HG03060 (cell line): ENCODE measurements around the gene TBC1D28.
A peak's percentile ranks its signal among the peaks of the same experiment; 100 is the strongest.
"Not testable (repeated sequence)": the region's sequence is repeated elsewhere in the genome, so short reads cannot be mapped to it uniquely, and the experiment has no call there.

ENCODE experiments used
- ATAC-seq: cut with Tn5 transposase; IDR thresholded peaks from one replicate; pipeline ENCODE4 v1.9.1; 2021; ENCODE audit warnings: low read depth, moderate number of reproducible peaks; ENCODE audit not compliant: unreplicated experiment

Gene TBC1D28

GRCh38 chr17:18644291-18644690, at the start of gene TBC1D28:
TBC1D28 (minus strand) TSS chr17:18644391; CDS start chr17:18641352, 3,039 bp downstream.
- not testable (repeated sequence) for ATAC-seq

GRCh38 chr17:18682668-18683067, 38.5 kb upstream of the TBC1D28 start:
- not testable (repeated sequence) for ATAC-seq

- ATAC-seq: peak; percentile 82
Measured at GRCh38 chr17:18681767-18682571, 37.8 kb upstream of the TBC1D28 start, which contains the start of gene FOXO3B. FOXO3B (minus strand) TSS chr17:18682314; CDS start chr17:18681651, 663 bp downstream.

DNA sequence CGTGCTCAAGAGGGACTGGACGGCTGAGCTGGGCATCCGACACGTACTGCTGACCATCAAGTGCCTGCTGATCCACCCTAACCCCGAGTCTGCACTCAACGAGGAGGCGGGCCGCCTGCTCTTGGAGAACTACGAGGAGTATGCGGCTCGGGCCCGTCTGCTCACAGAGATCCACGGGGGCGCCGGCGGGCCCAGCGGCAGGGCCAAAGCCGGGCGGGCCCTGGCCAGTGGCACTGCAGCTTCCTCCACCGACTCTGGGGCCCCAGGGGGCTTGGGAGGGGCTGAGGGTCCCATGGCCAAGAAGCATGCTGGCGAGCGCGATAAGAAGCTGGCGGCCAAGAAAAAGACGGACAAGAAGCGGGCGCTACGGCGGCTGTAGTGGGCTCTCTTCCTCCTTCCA, 33.2 kb upstream of the TBC1D28 start:
- not testable (repeated sequence) for ATAC-seq

DNA sequence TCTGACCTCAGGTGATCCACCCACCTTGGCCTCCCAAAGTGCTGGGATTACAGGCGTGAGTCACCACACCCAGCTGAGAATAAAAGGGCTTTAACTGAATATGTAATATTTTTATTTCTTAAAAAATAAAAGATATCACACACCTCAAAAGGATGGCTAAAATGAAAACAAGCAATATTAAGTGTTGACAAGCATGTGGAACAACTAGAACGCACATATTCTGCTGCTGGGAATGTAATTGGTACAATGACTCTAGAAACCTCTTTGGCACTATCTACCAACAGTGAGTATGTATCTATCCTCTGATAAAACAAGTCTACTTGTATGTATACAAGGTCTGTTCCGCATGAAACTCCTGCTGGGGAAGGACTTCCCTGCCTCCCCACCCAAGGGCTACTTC, 32.7 kb upstream of the TBC1D28 start:
- not testable (repeated sequence) for ATAC-seq

DNA sequence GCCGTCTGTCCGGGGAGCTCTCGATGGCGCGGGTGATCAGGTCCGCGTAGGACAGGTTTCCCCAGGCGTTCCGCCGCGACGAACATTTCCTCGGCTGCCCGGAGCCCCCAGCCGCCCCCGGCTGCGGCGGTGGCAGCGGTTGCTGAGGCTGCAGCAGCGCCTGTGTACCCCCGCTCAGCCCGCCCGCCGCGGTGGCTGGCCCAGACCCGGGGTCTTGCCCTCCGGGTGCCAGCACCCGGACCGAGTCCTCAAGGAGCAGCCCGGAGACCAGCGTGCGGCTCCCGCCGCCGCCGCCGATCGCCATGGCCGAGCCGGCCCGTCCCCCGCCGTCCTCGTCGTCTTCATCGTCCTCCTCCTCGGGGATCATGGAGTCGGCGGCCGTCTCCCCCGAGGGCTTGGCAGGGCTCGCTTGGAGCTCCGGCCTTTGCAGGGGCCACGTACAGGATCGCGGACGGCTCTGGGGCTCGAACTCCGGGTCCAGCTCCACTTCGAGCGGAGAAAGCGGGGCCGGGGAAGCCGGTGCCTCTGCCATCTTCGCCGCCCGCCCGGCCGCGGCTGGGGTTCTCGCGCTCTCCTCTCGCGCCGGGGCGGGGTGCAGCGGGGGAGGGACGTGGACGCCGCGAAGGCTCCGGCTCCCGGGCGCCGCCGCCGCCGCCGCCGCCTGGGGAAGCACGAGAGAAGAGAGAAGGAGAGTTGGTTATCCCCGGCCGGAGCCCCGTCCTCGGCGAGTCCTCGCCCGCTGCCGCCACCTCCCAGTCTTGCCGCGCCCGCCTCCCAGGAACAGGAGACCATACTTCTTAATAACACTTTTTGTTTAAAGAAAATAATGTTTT, 28.4 kb upstream of the TBC1D28 start:
- not testable (repeated sequence) for ATAC-seq

DNA sequence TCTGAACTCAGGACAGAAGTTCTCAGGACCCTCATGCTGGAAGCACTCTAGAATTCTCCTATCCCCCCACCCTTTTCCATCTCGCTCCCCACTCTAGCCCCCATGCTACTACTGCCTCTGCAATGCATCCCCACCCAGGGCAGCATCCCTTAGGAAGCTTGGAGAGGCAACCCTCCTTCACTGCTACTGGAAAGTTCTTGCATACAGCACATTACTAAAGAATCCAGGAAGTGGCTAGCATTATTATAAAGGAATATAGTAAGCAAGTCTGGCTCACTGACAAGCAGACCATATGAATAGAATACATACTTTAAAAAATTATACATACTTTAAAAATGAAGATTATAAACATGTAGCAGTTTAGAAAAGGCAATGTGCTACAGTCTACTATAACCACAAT, 24.4 kb upstream of the TBC1D28 start:
- not testable (repeated sequence) for ATAC-seq

GRCh38 chr17:18667535-18667934, 23.3 kb upstream of the TBC1D28 start:
- ATAC-seq: not testable (repeated sequence)

DNA sequence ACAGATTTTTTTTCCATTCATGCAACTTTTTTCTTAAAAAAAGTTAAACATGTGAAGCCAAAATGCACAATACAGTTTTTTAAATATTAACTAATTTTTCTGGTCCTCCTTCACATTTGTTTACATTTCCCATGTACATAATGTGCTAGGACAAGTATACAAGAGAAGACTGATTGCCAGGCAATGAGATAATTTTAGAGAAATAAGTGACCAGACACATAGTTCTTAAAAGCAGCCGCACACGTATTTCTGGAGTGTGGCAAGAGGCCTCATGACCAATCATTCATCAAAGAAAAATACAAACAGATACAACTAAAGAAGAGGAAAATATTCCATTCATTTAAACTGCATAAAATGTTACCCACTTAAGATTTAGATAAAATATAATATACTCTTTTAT, 22.1 kb upstream of the TBC1D28 start:
- not testable (repeated sequence) for ATAC-seq

DNA sequence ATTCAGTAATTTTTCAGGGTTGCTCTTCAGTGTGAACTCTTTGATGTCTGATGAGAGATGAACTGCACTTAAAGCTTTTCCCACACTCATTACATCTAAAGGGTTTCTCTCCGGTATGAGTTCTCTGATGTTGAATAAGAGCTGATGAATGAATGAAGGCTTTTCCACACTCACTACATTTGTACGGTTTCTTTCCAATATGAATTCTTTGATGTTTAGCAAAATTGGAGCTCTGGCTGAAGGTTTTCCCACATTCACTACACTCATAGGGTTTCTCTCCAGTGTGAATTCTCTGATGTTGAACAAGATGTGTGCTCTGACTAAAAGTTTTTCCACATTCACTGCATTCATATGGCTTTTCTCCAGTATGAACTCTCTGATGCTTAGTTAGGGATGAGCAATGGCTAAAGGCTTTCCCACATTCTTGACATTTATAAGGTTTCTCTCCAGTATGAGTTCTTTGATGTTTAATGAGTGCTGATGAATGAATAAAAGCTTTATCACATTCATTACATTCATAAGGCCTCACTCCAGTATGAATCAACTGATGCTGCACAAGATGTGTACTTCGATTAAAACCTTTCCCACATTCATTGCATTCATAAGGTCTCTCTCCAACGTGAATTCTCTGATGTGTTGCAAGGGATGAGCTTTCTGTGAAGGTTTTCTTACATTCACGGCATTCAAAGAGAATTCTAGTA, 17.9 kb upstream of the TBC1D28 start:
- not testable (repeated sequence) for ATAC-seq

GRCh38 chr17:18650094-18650493, 5.9 kb upstream of the TBC1D28 start:
- not testable (repeated sequence) for ATAC-seq

DNA sequence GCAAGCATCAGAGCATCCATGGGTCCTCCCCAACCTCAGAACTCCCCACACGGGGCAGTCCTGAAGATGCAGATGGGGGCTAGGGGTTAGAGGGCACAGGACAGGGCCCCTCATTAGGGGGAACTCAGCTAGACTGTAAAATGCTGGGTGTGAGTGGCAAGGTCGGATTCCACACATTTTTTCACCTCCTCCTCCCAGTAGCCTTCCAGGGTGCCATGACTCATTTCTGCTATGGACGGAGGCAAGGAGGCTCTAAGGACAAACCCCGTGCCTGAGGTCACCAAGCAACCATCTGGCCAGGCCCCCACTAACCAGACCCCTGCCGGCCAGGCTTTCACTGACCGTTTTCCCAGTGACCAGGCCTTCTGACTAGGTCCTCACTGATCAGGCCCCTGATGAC, 1.1 kb downstream of the TBC1D28 start:
- not testable (repeated sequence) for ATAC-seq

GRCh38 chr17:18638357-18638756, 5.8 kb downstream of the TBC1D28 start:
- not testable (repeated sequence) for ATAC-seq

- ATAC-seq: not testable (repeated sequence)
Measured at GRCh38 chr17:18636237-18636636, 8.0 kb downstream of the TBC1D28 start.

- ATAC-seq: not testable (repeated sequence)
Measured at GRCh38 chr17:18635773-18636172, 8.4 kb downstream of the TBC1D28 start.

GRCh38 chr17:18634550-18635263, 9.5 kb downstream of the TBC1D28 start:
- not testable (repeated sequence) for ATAC-seq

- no peak for ATAC-seq
Measured at GRCh38 chr17:18626152-18626870, 17.9 kb downstream of the TBC1D28 start.

DNA sequence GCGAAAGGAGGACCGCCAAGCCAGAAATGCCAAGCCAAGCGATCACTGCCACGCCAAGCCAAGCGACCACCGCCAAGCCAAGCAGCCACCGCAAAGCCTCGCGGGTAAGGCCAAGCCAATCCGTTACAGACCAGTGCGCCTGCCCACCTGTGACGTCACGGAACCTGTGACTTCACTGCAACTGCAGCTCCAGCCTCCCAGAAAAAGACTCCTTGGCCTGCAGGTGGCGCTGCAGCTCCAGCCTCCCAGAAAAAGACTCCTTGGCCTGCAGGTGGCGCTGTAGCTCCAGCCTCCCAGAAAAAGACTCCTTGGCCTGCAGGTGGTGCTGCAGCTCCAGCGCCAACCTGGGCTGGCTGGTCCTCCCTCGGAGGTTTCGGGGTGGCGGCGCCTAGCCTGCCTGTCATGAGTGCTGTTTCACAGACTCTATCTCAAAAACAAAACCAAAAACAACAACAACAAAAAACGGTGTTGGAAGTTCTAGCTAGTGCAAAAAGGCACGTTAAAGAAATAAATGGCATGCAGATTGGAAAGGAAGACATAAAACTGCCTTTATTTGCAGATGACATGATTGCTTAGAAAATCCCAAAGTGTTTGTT, 18.6 kb downstream of the TBC1D28 start:
- ATAC-seq: peak; percentile 71
